Measurements from ENCODE around the gene TREML1. TPM values are rescaled to one million over a fixed set of nuclear protein-coding genes. Genes with fewer than 3 reads are reported as not detected.

The TREML1 gene
- total RNA-seq, 1 donor from 2014 or later = not detected

DNA sequence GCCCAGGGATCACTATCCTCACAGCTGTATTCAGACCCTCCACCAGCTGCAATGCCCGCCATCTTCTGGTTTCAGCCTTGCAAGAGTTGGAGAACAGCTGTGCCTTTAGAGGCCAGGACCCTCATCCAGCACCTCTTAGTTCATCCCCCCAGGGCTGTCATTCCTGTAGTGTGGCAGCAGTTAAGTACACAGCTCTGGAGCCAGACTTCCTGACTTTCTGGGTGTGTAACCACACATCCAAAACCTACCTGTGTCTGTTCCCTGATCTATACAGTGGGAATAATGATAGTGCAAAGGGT is 9.2 kb upstream of the TREML1 start:
- H3K9me3 Mint-ChIP-seq (ENCODE audit: unreplicated experiment) = no peaks in the 10 kb centered on the region
- H3K4me1 Mint-ChIP-seq (ENCODE audit: low read depth, unreplicated experiment) = no peaks in the 10 kb centered on the region
- TF ChIP-seq, protein P1, sequence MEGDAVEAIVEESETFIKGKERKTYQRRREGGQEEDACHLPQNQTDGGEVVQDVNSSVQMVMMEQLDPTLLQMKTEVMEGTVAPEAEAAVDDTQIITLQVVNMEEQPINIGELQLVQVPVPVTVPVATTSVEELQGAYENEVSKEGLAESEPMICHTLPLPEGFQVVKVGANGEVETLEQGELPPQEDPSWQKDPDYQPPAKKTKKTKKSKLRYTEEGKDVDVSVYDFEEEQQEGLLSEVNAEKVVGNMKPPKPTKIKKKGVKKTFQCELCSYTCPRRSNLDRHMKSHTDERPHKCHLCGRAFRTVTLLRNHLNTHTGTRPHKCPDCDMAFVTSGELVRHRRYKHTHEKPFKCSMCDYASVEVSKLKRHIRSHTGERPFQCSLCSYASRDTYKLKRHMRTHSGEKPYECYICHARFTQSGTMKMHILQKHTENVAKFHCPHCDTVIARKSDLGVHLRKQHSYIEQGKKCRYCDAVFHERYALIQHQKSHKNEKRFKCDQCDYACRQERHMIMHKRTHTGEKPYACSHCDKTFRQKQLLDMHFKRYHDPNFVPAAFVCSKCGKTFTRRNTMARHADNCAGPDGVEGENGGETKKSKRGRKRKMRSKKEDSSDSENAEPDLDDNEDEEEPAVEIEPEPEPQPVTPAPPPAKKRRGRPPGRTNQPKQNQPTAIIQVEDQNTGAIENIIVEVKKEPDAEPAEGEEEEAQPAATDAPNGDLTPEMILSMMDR (IDR thresholded peaks at IDR 0.05; ENCODE audit: partially characterized antibody, unreplicated experiment) = no peak
- no peaks in the 10 kb centered on the region for H3K36me3 Mint-ChIP-seq (ENCODE audit: unreplicated experiment)
- no peak overlapping the region for H3K4me3 Mint-ChIP-seq (ENCODE audit: unreplicated experiment)
- H3K27me3 Mint-ChIP-seq (ENCODE audit: unreplicated experiment) = peaks cover 2% of the 10 kb centered on the region
- no peak overlapping the region for H3K27ac Mint-ChIP-seq (ENCODE audit: unreplicated experiment)
- no peak for DNase-seq

- TF ChIP-seq, protein P1 (IDR thresholded peaks at IDR 0.05; ENCODE audit: partially characterized antibody, unreplicated experiment) = no peak
- Mint-ChIP-seq H3K36me3 (ENCODE audit: unreplicated experiment) (no peaks in the 10 kb centered on the region), H3K4me1 (ENCODE audit: low read depth, unreplicated experiment) (no peaks in the 10 kb centered on the region), H3K27me3 (ENCODE audit: unreplicated experiment) (peaks cover 4% of the 10 kb centered on the region), H3K27ac (ENCODE audit: unreplicated experiment) (no peak within 1 kb of the TSS), H3K9me3 (ENCODE audit: unreplicated experiment) (peaks cover 3% of the 10 kb centered on the region), H3K4me3 (ENCODE audit: unreplicated experiment) (no peak within 1 kb of the TSS)
- DNase-seq = no peak
Measured at GRCh38 chr6:41162687-41163418, 8.7 kb upstream of the TREML1 start, which contains the start of gene TREM2. Gene TREM2 (minus strand): TSS chr6:41163116. CDS start chr6:41163082, 34 bp downstream.

DNA sequence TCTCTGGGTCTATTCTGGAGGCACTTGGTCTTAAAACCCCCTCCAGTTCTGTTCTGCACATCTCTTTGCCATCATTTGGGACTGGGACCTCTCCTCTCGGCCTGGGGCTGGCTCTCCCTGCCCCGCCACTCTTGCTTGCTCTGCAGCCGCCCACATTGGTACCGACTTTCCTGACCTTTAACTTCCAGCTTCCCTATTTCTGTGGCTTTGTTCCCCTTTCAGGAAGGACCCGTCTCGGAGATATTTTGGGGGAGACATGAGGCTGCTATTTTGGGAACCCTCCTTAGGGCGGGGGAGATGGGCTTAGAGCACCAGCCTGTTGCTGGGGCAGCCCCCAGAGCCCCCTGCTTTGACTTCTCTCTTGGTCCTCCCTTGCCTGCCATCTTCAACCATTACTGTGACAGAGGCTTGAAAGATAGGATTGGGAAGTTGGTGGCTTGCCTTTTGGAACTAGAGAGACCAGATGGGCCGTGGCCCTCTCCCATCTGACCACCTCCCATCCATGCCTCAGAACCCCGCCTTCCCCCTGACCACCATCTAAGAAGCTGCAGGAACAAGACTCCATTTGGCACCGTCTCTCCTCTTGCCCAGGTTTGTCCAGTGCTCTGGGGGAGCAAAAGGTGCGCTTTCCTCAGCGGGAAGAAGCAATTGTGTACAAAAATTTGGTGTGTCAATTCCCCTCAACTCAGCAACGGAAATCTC is 7.9 kb upstream of the TREML1 start:
- DNase-seq = no peak
- peaks cover 4% of the 10 kb centered on the region for H3K9me3 Mint-ChIP-seq (ENCODE audit: unreplicated experiment)
- no peak overlapping the region for H3K27ac Mint-ChIP-seq (ENCODE audit: unreplicated experiment)
- H3K27me3 Mint-ChIP-seq (ENCODE audit: unreplicated experiment) = peaks cover 6% of the 10 kb centered on the region
- TF ChIP-seq, protein P1 (IDR thresholded peaks at IDR 0.05; ENCODE audit: partially characterized antibody, unreplicated experiment) = no peak
- no peaks in the 10 kb centered on the region for H3K4me1 Mint-ChIP-seq (ENCODE audit: low read depth, unreplicated experiment)
- no peak overlapping the region for H3K4me3 Mint-ChIP-seq (ENCODE audit: unreplicated experiment)
- H3K36me3 Mint-ChIP-seq (ENCODE audit: unreplicated experiment) = no peaks in the 10 kb centered on the region

DNA sequence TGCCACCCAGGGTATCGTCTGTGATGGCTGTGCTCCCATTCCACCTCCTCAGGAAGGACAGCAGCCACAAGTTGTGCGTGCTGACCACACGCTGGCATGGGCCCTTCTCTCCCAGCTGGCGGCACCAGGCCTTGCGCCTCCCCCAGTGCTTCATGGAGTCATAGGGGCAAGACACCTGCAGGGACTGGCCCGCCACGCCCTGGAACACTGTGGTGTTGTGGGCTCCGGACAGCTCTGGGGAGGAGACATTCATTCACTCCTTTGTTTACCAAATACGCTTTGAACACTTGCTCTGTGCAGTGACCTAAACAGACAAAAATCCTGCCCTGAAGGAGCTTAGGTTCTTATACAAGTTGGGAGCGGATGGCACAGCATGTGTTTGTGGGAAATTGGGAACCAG is 7.2 kb upstream of the TREML1 start:
- no peak overlapping the region for H3K27ac Mint-ChIP-seq (ENCODE audit: unreplicated experiment)
- H3K27me3 Mint-ChIP-seq (ENCODE audit: unreplicated experiment) = peaks cover 6% of the 10 kb centered on the region
- no peaks in the 10 kb centered on the region for H3K36me3 Mint-ChIP-seq (ENCODE audit: unreplicated experiment)
- TF ChIP-seq, protein P1 (IDR thresholded peaks at IDR 0.05; ENCODE audit: partially characterized antibody, unreplicated experiment) = no peak
- H3K4me3 Mint-ChIP-seq (ENCODE audit: unreplicated experiment) = no peak overlapping the region
- H3K4me1 Mint-ChIP-seq (ENCODE audit: low read depth, unreplicated experiment) = no peaks in the 10 kb centered on the region
- DNase-seq = no peak
- H3K9me3 Mint-ChIP-seq (ENCODE audit: unreplicated experiment) = peaks cover 4% of the 10 kb centered on the region

GRCh38 chr6:41160933-41161332 is 6.8 kb upstream of the TREML1 start:
- H3K4me1 Mint-ChIP-seq (ENCODE audit: low read depth, unreplicated experiment) = no peaks in the 10 kb centered on the region
- H3K4me3 Mint-ChIP-seq (ENCODE audit: unreplicated experiment) = no peak overlapping the region
- DNase-seq = no peak
- H3K27me3 Mint-ChIP-seq (ENCODE audit: unreplicated experiment) = peaks cover 6% of the 10 kb centered on the region
- H3K27ac Mint-ChIP-seq (ENCODE audit: unreplicated experiment) = no peak overlapping the region
- H3K36me3 Mint-ChIP-seq (ENCODE audit: unreplicated experiment) = no peaks in the 10 kb centered on the region
- TF ChIP-seq, protein P1 (IDR thresholded peaks at IDR 0.05; ENCODE audit: partially characterized antibody, unreplicated experiment) = no peak
- peaks cover 4% of the 10 kb centered on the region for H3K9me3 Mint-ChIP-seq (ENCODE audit: unreplicated experiment)
